Fibroblast of lung (primary cell): ENCODE data around the gene ZNF554. TPM values are rescaled to one million over a fixed set of nuclear protein-coding genes. Genes with fewer than 3 reads are reported as not detected.

Experiments used
- DNase-seq, 2 donors: peaks; one replicate each; pipeline versions ENCODE4 v3.0.0 to v3.0.0-alpha.2; 2010; ENCODE audit warnings: low read depth in 2 of 2
- H2AFZ ChIP-seq: 2 replicates; pipeline ENCODE4 v1.5.1; 2012; ENCODE audit warnings: low read length, control low read depth, inconsistent platforms
- H3K27ac ChIP-seq: 2 replicates; pipeline ENCODE4 v1.5.1; 2011; ENCODE audit warnings: low read length, control low read depth; ENCODE audit not compliant: insufficient read depth
- H3K27me3 ChIP-seq: 2 replicates; pipeline ENCODE4 v1.5.1; 2011; ENCODE audit warnings: mild to moderate bottlenecking, low read length; ENCODE audit not compliant: control insufficient read depth, insufficient read depth
- H3K36me3 ChIP-seq: 2 replicates; pipeline ENCODE4 v1.5.1; 2011; ENCODE audit warnings: low read length; ENCODE audit not compliant: control insufficient read depth, insufficient read depth
- H3K4me1 ChIP-seq: 2 replicates; pipeline ENCODE4 v1.5.1; 2011; ENCODE audit warnings: low read length; ENCODE audit not compliant: control insufficient read depth, insufficient read depth; ENCODE audit errors: extremely low read depth
- H3K4me2 ChIP-seq: 2 replicates; pipeline ENCODE4 v1.5.1; 2011; ENCODE audit warnings: low read length, control low read depth; ENCODE audit not compliant: insufficient read depth; ENCODE audit errors: extremely low read depth
- H3K4me3 ChIP-seq, 4 experiments: fragments of 200-600 bp in 1 of 4; sonication (generic) in 1 of 4; replicated peaks in 1 of 4; 2 replicates each; pipeline ENCODE4 v1.5.1; 2011 to 2016; ENCODE audit warnings: low read length in 4 of 4, low read depth in 3 of 4, mild to moderate bottlenecking in 3 of 4, control low read depth in 2 of 4, inconsistent platforms in 1 of 4, mixed read lengths in 1 of 4; ENCODE audit not compliant: insufficient read depth in 1 of 4; ENCODE audit errors: control extremely low read depth in 1 of 4
- H3K79me2 ChIP-seq: 2 replicates; pipeline ENCODE4 v1.5.1; 2012; ENCODE audit warnings: mild to moderate bottlenecking, low read length, inconsistent platforms; ENCODE audit not compliant: control insufficient read depth, insufficient read depth
- H3K9ac ChIP-seq: 2 replicates; pipeline ENCODE4 v1.5.1; 2011; ENCODE audit warnings: mild to moderate bottlenecking, low read length, control low read depth; ENCODE audit not compliant: insufficient read depth
- H3K9me3 ChIP-seq: 2 replicates; pipeline ENCODE4 v1.5.1; 2012; ENCODE audit warnings: low read depth, low read length; ENCODE audit not compliant: control insufficient read depth, insufficient read depth
- H4K20me1 ChIP-seq: 2 replicates; pipeline ENCODE4 v1.5.1; 2011; ENCODE audit warnings: low read length; ENCODE audit not compliant: control insufficient read depth, insufficient read depth; ENCODE audit errors: extremely low read depth
- EZH2 ChIP-seq: IDR thresholded peaks from 2 replicates; pipeline ENCODE4 v1.5.1; 2012; ENCODE audit warnings: low read length, control low read depth, mild to moderate bottlenecking; ENCODE audit errors: missing control alignments
- polyA plus RNA-seq, 2 donors: library from polyadenylated mRNA; depleted of rRNA in 1 of 2; stranded (reverse) in 1 of 2; unstranded in 1 of 2; fragments of >200 nt; gene quantifications; 2 replicates each; pipeline ENCODE4 v1.2.1, GENCODE V29; 2011 to 2012; ENCODE audit warnings: missing spikeins in 1 of 2
- total RNA-seq: library from RNA; depleted of rRNA; stranded (reverse); fragments of >200 nt; gene quantifications from 2 replicates; pipeline ENCODE4 v1.2.1, GENCODE V29; 2014
- TF ChIP-seq, protein P1 (sequence below), 2 donors: IDR thresholded peaks in 1 of 2; conservative IDR thresholded peaks in 1 of 2; 1 replicate in 1 of 2; 2 replicates in 1 of 2; pipeline ENCODE4 v1.5.1; 2011 to 2012; ENCODE audit warnings: low read length in 2 of 2, control low read depth in 1 of 2, inconsistent platforms in 1 of 2, low read depth in 1 of 2, mild to moderate bottlenecking in 1 of 2

Gene ZNF554
- total and polyA plus RNA-seq, 2 donors (not counting 1 experiment from before 2014, with no cell fraction given): 2.0 to 5.8 TPM

GRCh38 chr19:2796659-2797266 is 22.9 kb upstream of the ZNF554 start:
- H3K4me2 ChIP-seq: no peak overlapping the region
- H3K4me3 ChIP-seq: no peak overlapping the region
- no peak for DNase-seq
- no peaks in the 10 kb centered on the region for H4K20me1 ChIP-seq
- no peaks in the 10 kb centered on the region for H3K4me1 ChIP-seq
- H2AFZ ChIP-seq: no peak overlapping the region
- H3K27ac ChIP-seq: no peak overlapping the region
- H3K36me3 ChIP-seq: peaks cover 28% of the 10 kb centered on the region
- no peaks in the 10 kb centered on the region for H3K9me3 ChIP-seq
- TF ChIP-seq, protein P1, sequence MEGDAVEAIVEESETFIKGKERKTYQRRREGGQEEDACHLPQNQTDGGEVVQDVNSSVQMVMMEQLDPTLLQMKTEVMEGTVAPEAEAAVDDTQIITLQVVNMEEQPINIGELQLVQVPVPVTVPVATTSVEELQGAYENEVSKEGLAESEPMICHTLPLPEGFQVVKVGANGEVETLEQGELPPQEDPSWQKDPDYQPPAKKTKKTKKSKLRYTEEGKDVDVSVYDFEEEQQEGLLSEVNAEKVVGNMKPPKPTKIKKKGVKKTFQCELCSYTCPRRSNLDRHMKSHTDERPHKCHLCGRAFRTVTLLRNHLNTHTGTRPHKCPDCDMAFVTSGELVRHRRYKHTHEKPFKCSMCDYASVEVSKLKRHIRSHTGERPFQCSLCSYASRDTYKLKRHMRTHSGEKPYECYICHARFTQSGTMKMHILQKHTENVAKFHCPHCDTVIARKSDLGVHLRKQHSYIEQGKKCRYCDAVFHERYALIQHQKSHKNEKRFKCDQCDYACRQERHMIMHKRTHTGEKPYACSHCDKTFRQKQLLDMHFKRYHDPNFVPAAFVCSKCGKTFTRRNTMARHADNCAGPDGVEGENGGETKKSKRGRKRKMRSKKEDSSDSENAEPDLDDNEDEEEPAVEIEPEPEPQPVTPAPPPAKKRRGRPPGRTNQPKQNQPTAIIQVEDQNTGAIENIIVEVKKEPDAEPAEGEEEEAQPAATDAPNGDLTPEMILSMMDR (conservative IDR thresholded peaks at IDR 0.05 in 1 of 2, IDR thresholded peaks at IDR 0.05 in 1 of 2; ENCODE audit: low read depth in 1 of 2, low read length in 2 of 2): no peak
- no peak for TF ChIP-seq EZH2
- H3K27me3 ChIP-seq: no peaks in the 10 kb centered on the region
- no peak overlapping the region for H3K9ac ChIP-seq
- no peaks in the 10 kb centered on the region for H3K79me2 ChIP-seq

- Histone ChIP-seq H3K4me2 (no peak overlapping the region), H2AFZ (no peak overlapping the region), H3K27me3 (no peaks in the 10 kb centered on the region), H3K27ac (no peak overlapping the region), H3K9me3 (no peaks in the 10 kb centered on the region), H3K4me1 (no peaks in the 10 kb centered on the region), H4K20me1 (no peaks in the 10 kb centered on the region), H3K9ac (no peak overlapping the region), H3K79me2 (no peaks in the 10 kb centered on the region), H3K36me3 (peaks cover 27% of the 10 kb centered on the region), H3K4me3 (no peak overlapping the region)
- no peak for DNase-seq
- TF ChIP-seq, protein P1 (conservative IDR thresholded peaks at IDR 0.05 in 1 of 2, IDR thresholded peaks at IDR 0.05 in 1 of 2; ENCODE audit: low read depth in 1 of 2, low read length in 2 of 2): no peak
- no peak for TF ChIP-seq EZH2
These were observed 22.4 kb upstream of the ZNF554 start for GRCh38 chr19:2797280-2797679.

GRCh38 chr19:2798158-2798685 is 21.4 kb upstream of the ZNF554 start:
- DNase-seq: no peak
- H3K9ac ChIP-seq: no peak overlapping the region
- TF ChIP-seq EZH2: no peak
- TF ChIP-seq, protein P1 (conservative IDR thresholded peaks at IDR 0.05 in 1 of 2, IDR thresholded peaks at IDR 0.05 in 1 of 2; ENCODE audit: low read depth in 1 of 2, low read length in 2 of 2): no peak
- H3K27ac ChIP-seq: no peak overlapping the region
- peaks cover 30% of the 10 kb centered on the region for H3K36me3 ChIP-seq
- H3K4me3 ChIP-seq: no peak overlapping the region
- no peaks in the 10 kb centered on the region for H3K4me1 ChIP-seq
- H3K79me2 ChIP-seq: no peaks in the 10 kb centered on the region
- H3K4me2 ChIP-seq: no peak overlapping the region
- H4K20me1 ChIP-seq: no peaks in the 10 kb centered on the region
- H3K27me3 ChIP-seq: no peaks in the 10 kb centered on the region
- H2AFZ ChIP-seq: no peak overlapping the region
- no peaks in the 10 kb centered on the region for H3K9me3 ChIP-seq
